ENCODE measurements around the gene ZNRD2.

Gene ZNRD2

GRCh38 chr11:65588199-65589054 lies 18.1 kb downstream of the ZNRD2 start:
- H3K4me3 ChIP-seq (ENCODE audit: low read depth, low read length) = peak overlapping the region; percentile 38
- TF ChIP-seq CTCF (IDR thresholded peaks at IDR 0.05; ENCODE audit: borderline replicate concordance, insufficient read depth, low read depth, low read length) = peak; percentile 86

- TF ChIP-seq CTCF (IDR thresholded peaks at IDR 0.05; ENCODE audit: borderline replicate concordance, insufficient read depth, low read depth, low read length) = no peak
- no peak overlapping the region for H3K4me3 ChIP-seq (ENCODE audit: low read depth, low read length)
These were observed 19.4 kb downstream of the ZNRD2 start for GRCh38 chr11:65589444-65590239.

- no peak for TF ChIP-seq CTCF (IDR thresholded peaks at IDR 0.05; ENCODE audit: borderline replicate concordance, insufficient read depth, low read depth, low read length)
- H3K4me3 ChIP-seq (ENCODE audit: low read depth, low read length) = no peak overlapping the region
These were observed 20.0 kb downstream of the ZNRD2 start for GRCh38 chr11:65590240-65590738.

- no peak for TF ChIP-seq CTCF (IDR thresholded peaks at IDR 0.05; ENCODE audit: borderline replicate concordance, insufficient read depth, low read depth, low read length)
- no peak overlapping the region for H3K4me3 ChIP-seq (ENCODE audit: low read depth, low read length)
These were observed 21.9 kb downstream of the ZNRD2 start for GRCh38 chr11:65591939-65592857.

- TF ChIP-seq CTCF (IDR thresholded peaks at IDR 0.05; ENCODE audit: borderline replicate concordance, insufficient read depth, low read depth, low read length) = no peak
- H3K4me3 ChIP-seq (ENCODE audit: low read depth, low read length) = no peak overlapping the region
These were observed 22.7 kb downstream of the ZNRD2 start for GRCh38 chr11:65592858-65593517.
